ENCODE results near the gene STARD3. TPM values are rescaled to one million over a fixed set of nuclear protein-coding genes. Genes with fewer than 3 reads are reported as not detected.

Gene STARD3
- total and polyA plus RNA-seq, 9 of the 15 experiments (the other 6 are each of a cell fraction or from before 2014, with no cell fraction given), result 0.63 to 87.0 (median 46.0) TPM

GRCh38 chr17:39595928-39596510, 40.9 kb upstream of the STARD3 start:
- intact Hi-C loops (cut with micrococcal nuclease), result no loop called here
- ChIA-PET CTCF (ENCODE audit: low intra/inter-chr PET ratio) (no interaction called here), POLR2A (interaction anchor here (1.1 kb wide), 2 partner anchors 13 to 18 kb away, joined by 5 read pairs; no protein-coding TSS in a partner anchor)
- H3K79me2 ChIP-seq (ENCODE audit: control insufficient read depth, insufficient read depth, low read length), result no peaks in the 10 kb centered on the region
- no peak overlapping the region for H3K4me3 ChIP-seq
- 6% methylated on average over 10 of the region's 11 CpGs for WGBS (ENCODE audit: insufficient coverage, low coverage, missing lambda C conversion rate)
- peaks cover 33 to 53% of the 10 kb centered on the region in 2 experiments for H3K27me3 ChIP-seq (ENCODE audit: control insufficient read depth in 2 of 2, insufficient read depth in 2 of 2, low read length in 2 of 2)
- no peaks in the 10 kb centered on the region for H3K36me3 ChIP-seq (ENCODE audit: control insufficient read depth, insufficient read depth, low read length)
- H3K9me1 ChIP-seq (ENCODE audit: control insufficient read depth, insufficient read depth, low read length), result no peaks in the 10 kb centered on the region
- H3K9ac ChIP-seq (ENCODE audit: insufficient read depth in 1 of 2, low read depth in 2 of 2, low read length in 2 of 2), result no peak overlapping the region
- no peaks in the 10 kb centered on the region for H3K9me3 ChIP-seq (replicated peaks; ENCODE audit: control insufficient read depth, insufficient read depth, low read depth, low read length)
- peaks cover 6% of the 10 kb centered on the region for H4K20me1 ChIP-seq (replicated peaks; ENCODE audit: control insufficient read depth, insufficient read depth, low read length)
- no peak overlapping the region for H3K27ac ChIP-seq (ENCODE audit: extremely low read depth, low read depth, low read length)
- ATAC-seq (no peak), FAIRE-seq (no peak), DNase-seq (ENCODE audit: extremely low read depth in 1 of 4, low spot score in 3 of 4) (no peak)
- H3K4me2 ChIP-seq (ENCODE audit: insufficient read depth, low read length), result no peak overlapping the region
- in situ Hi-C loops (cut with MboI), result no loop called here
- H3K4me1 ChIP-seq (replicated peaks in 1 of 2; ENCODE audit: control insufficient read depth in 2 of 2, insufficient read depth in 2 of 2, low read length in 2 of 2), result peaks cover 0 to 24% of the 10 kb centered on the region in 2 experiments; a peak in 1 of 5 replicates
- no TSS peak for BruUV-seq (replicated peaks)
- no peak overlapping the region for H2AFZ ChIP-seq (ENCODE audit: low read depth, low read length)
- TF ChIP-seq CLOCK (CRISPR knock-in tag; IDR thresholded peaks at IDR 0.05; ENCODE audit: borderline replicate concordance) (no peak), CAMTA2 (CRISPR knock-in tag; conservative IDR thresholded peaks at IDR 0.05) (no peak), PHTF2 (CRISPR knock-in tag; IDR thresholded peaks at IDR 0.05) (no peak), GTF2A2 (tag; IDR thresholded peaks at IDR 0.05) (no peak), DEAF1 (CRISPR knock-in tag; IDR thresholded peaks at IDR 0.05) (no peak), THRB (CRISPR knock-in tag; conservative IDR thresholded peaks at IDR 0.05) (no peak), YBX1 (IDR thresholded peaks at IDR 0.05) (no peak), ILK (tag; IDR thresholded peaks at IDR 0.05; ENCODE audit: borderline replicate concordance, low read depth) (no peak), TSC22D4 (tag; IDR thresholded peaks at IDR 0.05) (no peak), ADNP (tag; IDR thresholded peaks at IDR 0.05) (no peak), NR2C2 (CRISPR knock-in tag; IDR thresholded peaks at IDR 0.05) (no peak), NR2C2 (tag; IDR thresholded peaks at IDR 0.05) (no peak), PRDM10 (IDR thresholded peaks at IDR 0.05; ENCODE audit: partially characterized antibody) (no peak), ZZZ3 (IDR thresholded peaks at IDR 0.05) (no peak)
